HUES6 (cell line): ENCODE measurements around the gene GABPB1.

Source experiments
- H3K27ac ChIP-seq: 2 replicates; pipeline ENCODE4 v1.7.0; 2013; ENCODE audit warnings: low read depth, mild to moderate bottlenecking, low read length, inconsistent platforms
- H3K27me3 ChIP-seq: 2 replicates; pipeline ENCODE4 v1.6.1; 2013; ENCODE audit warnings: low read length; ENCODE audit not compliant: control insufficient read depth, insufficient read depth
- H3K36me3 ChIP-seq: 2 replicates; pipeline ENCODE4 v1.6.1; 2013; ENCODE audit warnings: low read length; ENCODE audit not compliant: control insufficient read depth, insufficient read depth
- H3K4me1 ChIP-seq: 2 replicates; pipeline ENCODE4 v1.6.1; 2013; ENCODE audit warnings: low read length; ENCODE audit not compliant: control insufficient read depth, insufficient read depth
- H3K4me3 ChIP-seq: 2 replicates; pipeline ENCODE4 v1.5.1; 2013; ENCODE audit warnings: low read depth, low read length
- H3K9ac ChIP-seq: one replicate; pipeline ENCODE4 v1.6.1; 2013; ENCODE audit warnings: mild to moderate bottlenecking, low read length
- H3K9me3 ChIP-seq: 2 replicates; pipeline ENCODE4 v1.6.1; 2013; ENCODE audit warnings: low read depth, low read length; ENCODE audit not compliant: control insufficient read depth, insufficient read depth

GABPB1 gene

GRCh38 chr15:50277370-50277769 is 77.6 kb downstream of the GABPB1 start:
- H3K27ac ChIP-seq, result no peak overlapping the region
- 0 out of 2 replicates have a peak, but pooled peaks cover 3% of the 10 kb centered on the region for H3K36me3 ChIP-seq
- H3K9ac ChIP-seq, result no peak overlapping the region
- H3K4me1 ChIP-seq, result no peaks in the 10 kb centered on the region
- no peaks in the 10 kb centered on the region for H3K27me3 ChIP-seq
- H3K4me3 ChIP-seq, result no peak overlapping the region
- no peaks in the 10 kb centered on the region for H3K9me3 ChIP-seq

- no peak overlapping the region for H3K4me3 ChIP-seq
- no peaks in the 10 kb centered on the region for H3K4me1 ChIP-seq
- H3K36me3 ChIP-seq, result 0 out of 2 replicates have a peak, but pooled peaks cover 3% of the 10 kb centered on the region
- no peak overlapping the region for H3K9ac ChIP-seq
- no peaks in the 10 kb centered on the region for H3K9me3 ChIP-seq
- no peak overlapping the region for H3K27ac ChIP-seq
- no peaks in the 10 kb centered on the region for H3K27me3 ChIP-seq
Measured at GRCh38 chr15:50275908-50276307, 79.1 kb downstream of the GABPB1 start.

GRCh38 chr15:50275091-50275490 is 79.9 kb downstream of the GABPB1 start:
- H3K4me3 ChIP-seq, result no peak overlapping the region
- H3K9me3 ChIP-seq, result no peaks in the 10 kb centered on the region
- H3K36me3 ChIP-seq, result 0 out of 2 replicates have a peak, but pooled peaks cover 3% of the 10 kb centered on the region
- no peaks in the 10 kb centered on the region for H3K4me1 ChIP-seq
- no peaks in the 10 kb centered on the region for H3K27me3 ChIP-seq
- no peak overlapping the region for H3K27ac ChIP-seq
- no peak overlapping the region for H3K9ac ChIP-seq

GRCh38 chr15:50267577-50267976 is 87.4 kb downstream of the GABPB1 start:
- no peak overlapping the region for H3K9ac ChIP-seq
- H3K27me3 ChIP-seq, result no peaks in the 10 kb centered on the region
- no peak overlapping the region for H3K27ac ChIP-seq
- H3K4me3 ChIP-seq, result no peak overlapping the region
- 0 out of 2 replicates have a peak, but pooled peaks cover 2% of the 10 kb centered on the region for H3K4me1 ChIP-seq
- no peaks in the 10 kb centered on the region for H3K36me3 ChIP-seq
- H3K9me3 ChIP-seq, result no peaks in the 10 kb centered on the region

GRCh38 chr15:50265620-50266019 is 89.4 kb downstream of the GABPB1 start, which contains the start of gene HDC:
TSS of gene HDC (minus strand) at chr15:50265726. CDS start at chr15:50265623, 103 bp downstream.
- H3K27me3 ChIP-seq, result no peaks in the 10 kb centered on the region
- no peaks in the 10 kb centered on the region for H3K9me3 ChIP-seq
- no peak within 1 kb of the TSS for H3K9ac ChIP-seq
- 0 out of 2 replicates have a peak, but pooled peaks cover 2% of the 10 kb centered on the region for H3K4me1 ChIP-seq
- H3K27ac ChIP-seq, result no peak within 1 kb of the TSS
- H3K36me3 ChIP-seq, result no peaks in the 10 kb centered on the region
- H3K4me3 ChIP-seq, result no peak within 1 kb of the TSS

- no peak overlapping the region for H3K9ac ChIP-seq
- no peaks in the 10 kb centered on the region for H3K27me3 ChIP-seq
- no peaks in the 10 kb centered on the region for H3K9me3 ChIP-seq
- no peaks in the 10 kb centered on the region for H3K36me3 ChIP-seq
- 0 out of 2 replicates have a peak, but pooled peaks cover 2% of the 10 kb centered on the region for H3K4me1 ChIP-seq
- H3K4me3 ChIP-seq, result no peak overlapping the region
- H3K27ac ChIP-seq, result no peak overlapping the region
Measured at GRCh38 chr15:50262533-50262932, 92.5 kb downstream of the GABPB1 start.

- H3K9ac ChIP-seq, result no peak overlapping the region
- no peaks in the 10 kb centered on the region for H3K27me3 ChIP-seq
- no peaks in the 10 kb centered on the region for H3K9me3 ChIP-seq
- 0 out of 2 replicates have a peak, but pooled peaks cover 2% of the 10 kb centered on the region for H3K4me1 ChIP-seq
- H3K27ac ChIP-seq, result no peak overlapping the region
- H3K36me3 ChIP-seq, result no peaks in the 10 kb centered on the region
- no peak overlapping the region for H3K4me3 ChIP-seq
Measured at GRCh38 chr15:50261981-50262380, 93.0 kb downstream of the GABPB1 start.

- 0 out of 2 replicates have a peak, but pooled peaks cover 2% of the 10 kb centered on the region for H3K4me1 ChIP-seq
Measured at GRCh38 chr15:50260969-50261496, 94.0 kb downstream of the GABPB1 start.

GRCh38 chr15:50259276-50259675 is 95.7 kb downstream of the GABPB1 start:
- H3K27ac ChIP-seq, result no peak overlapping the region
- no peaks in the 10 kb centered on the region for H3K4me1 ChIP-seq
- no peak overlapping the region for H3K9ac ChIP-seq
- H3K27me3 ChIP-seq, result no peaks in the 10 kb centered on the region
- no peak overlapping the region for H3K4me3 ChIP-seq
- H3K36me3 ChIP-seq, result no peaks in the 10 kb centered on the region
- H3K9me3 ChIP-seq, result no peaks in the 10 kb centered on the region

More at GRCh38 chr15:50260969-50261496, 94.0 kb downstream of the GABPB1 start:
- Histone ChIP-seq H3K9ac (no peak overlapping the region), H3K36me3 (no peaks in the 10 kb centered on the region), H3K4me3 (no peak overlapping the region), H3K27me3 (no peaks in the 10 kb centered on the region), H3K27ac (no peak overlapping the region), H3K9me3 (no peaks in the 10 kb centered on the region)

GRCh38 chr15:50257924-50258323 is 97.1 kb downstream of the GABPB1 start:
- Histone ChIP-seq H3K4me3 (no peak overlapping the region), H3K27ac (no peak overlapping the region), H3K9ac (no peak overlapping the region), H3K27me3 (no peaks in the 10 kb centered on the region), H3K4me1 (no peaks in the 10 kb centered on the region), H3K36me3 (no peaks in the 10 kb centered on the region), H3K9me3 (no peaks in the 10 kb centered on the region)

GRCh38 chr15:50257332-50257731 is 97.7 kb downstream of the GABPB1 start:
- Histone ChIP-seq H3K9me3 (no peaks in the 10 kb centered on the region), H3K4me1 (no peaks in the 10 kb centered on the region), H3K4me3 (no peak overlapping the region), H3K27ac (no peak overlapping the region), H3K27me3 (no peaks in the 10 kb centered on the region), H3K9ac (no peak overlapping the region), H3K36me3 (no peaks in the 10 kb centered on the region)
